ENCODE results near the gene AMBRA1. TPM values are rescaled to one million over a fixed set of nuclear protein-coding genes. Genes with fewer than 3 reads are reported as not detected.

Gene AMBRA1
- total RNA-seq, 1 donor from 2014 or later: 16.8 TPM

- peak; percentile 81 for ATAC-seq
Observed at GRCh38 chr11:46472662-46472994, 121.2 kb downstream of the AMBRA1 start.

DNA sequence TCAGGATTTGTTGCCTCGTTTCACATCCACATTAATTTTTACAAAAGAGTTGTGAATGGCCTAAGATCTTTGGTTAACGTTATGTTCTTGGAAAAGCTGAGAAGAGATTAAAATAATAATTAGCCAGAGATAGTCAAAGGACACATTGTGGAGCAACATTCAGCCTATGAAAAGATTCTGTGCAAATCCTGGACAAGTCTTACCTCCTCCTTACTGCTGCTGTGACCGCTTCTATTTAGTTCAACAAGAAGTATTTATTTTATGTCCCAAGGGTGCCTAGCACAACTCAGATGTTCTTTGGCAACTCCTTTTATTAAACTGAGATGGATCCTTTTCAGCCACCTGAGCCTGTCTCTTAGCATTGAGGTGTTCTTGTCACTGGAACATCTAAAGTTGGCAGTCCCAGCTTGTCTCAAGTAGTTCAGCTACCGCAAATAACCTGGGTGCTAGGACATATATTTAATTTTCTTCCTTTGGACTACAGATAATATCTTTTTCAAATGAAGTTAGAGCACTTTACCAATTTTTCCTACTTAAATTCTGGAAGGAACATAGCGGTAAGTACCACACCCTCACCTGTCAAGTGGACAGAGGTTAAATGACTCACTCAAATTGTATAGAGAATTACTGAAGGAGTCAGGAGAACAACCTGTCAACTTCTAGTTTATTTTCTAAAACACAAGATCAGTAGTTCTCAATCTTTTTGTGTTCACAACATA lies 121.7 kb downstream of the AMBRA1 start:
- ATAC-seq: peak; percentile 37

GRCh38 chr11:46469926-46470325 lies 123.9 kb downstream of the AMBRA1 start:
- ATAC-seq: no peak

- ATAC-seq: no peak
Observed at GRCh38 chr11:46465683-46466082, 128.1 kb downstream of the AMBRA1 start.

- ATAC-seq: no peak
Observed at GRCh38 chr11:46463701-46464421, 130.0 kb downstream of the AMBRA1 start.

DNA sequence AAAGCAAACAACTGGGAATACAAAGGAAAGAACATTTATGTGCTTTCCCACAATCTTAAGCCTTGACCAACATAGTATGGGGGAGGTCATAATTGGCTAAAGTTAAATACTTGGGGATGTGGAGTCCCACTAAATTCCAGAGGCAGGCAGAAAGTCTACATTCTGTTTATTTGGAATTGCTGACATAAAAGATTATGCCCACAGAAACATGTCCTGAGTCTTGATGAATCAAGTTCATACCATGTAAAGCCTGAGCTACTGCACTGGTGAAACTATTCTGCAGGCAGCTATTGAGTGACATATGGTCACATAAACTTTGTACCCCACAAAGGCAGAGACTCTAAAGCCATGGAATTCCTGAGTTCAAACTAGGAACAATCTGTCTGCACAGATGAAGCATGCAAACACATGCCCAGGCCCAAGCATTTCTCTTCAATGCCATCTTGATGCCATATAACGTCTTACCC lies 132.3 kb downstream of the AMBRA1 start:
- ATAC-seq: no peak

DNA sequence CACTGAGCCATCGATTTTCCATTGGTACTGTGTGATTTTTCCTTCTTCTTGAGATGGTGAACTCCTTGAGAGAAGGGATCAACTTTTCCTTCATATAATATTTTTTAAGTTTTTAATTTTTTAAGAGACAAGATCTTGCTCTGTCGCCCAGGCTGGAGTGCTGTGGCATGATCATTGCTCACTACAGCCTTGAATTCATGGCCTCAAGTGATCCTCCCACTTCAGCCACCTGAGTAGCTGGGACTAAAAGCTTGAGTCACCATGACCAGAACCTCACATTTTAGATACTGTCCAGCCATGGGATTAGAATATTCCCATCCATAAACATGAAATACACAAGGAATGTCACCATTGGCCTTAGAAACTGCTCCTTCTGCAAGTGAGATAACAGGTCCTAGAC lies 135.3 kb downstream of the AMBRA1 start:
- no peak for ATAC-seq

- peak; percentile 67 for ATAC-seq
Observed at GRCh38 chr11:46457659-46458424, 136.0 kb downstream of the AMBRA1 start.

- no peak for ATAC-seq
Observed at GRCh38 chr11:46457021-46457420, 136.8 kb downstream of the AMBRA1 start.

DNA sequence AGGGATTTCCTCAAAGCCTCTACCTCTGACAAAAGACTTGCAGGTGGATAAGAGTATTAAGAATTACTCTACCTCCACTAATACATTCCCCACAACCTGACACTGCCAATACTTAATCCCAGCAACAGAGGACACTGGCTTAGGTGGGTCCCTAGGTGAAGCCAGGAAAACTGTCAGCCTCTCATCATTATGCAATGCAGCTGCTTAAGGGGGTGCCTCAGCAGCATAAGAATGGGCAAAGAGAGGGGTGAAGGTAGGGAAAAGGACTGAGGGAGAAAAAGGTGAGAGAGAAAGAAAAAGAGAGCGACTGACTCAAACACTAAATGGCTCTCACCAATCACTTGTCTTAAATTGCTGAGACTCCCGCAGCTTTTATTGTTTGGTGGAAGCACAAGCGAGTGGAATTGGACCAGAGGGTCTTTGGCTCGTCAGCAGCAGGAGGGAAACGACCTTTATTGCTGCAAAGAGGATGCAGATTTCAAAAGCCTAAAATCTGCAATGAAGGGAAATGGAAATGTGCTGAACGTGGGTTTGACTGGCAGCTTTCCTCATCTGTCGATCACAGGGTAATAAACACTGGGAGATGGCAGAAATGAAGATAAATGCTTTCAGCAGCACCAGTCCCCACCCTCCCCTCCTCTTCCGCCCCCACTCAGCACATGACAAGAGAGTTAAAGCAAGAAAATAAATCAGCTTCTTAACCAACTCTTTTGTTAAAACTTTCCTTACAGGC lies 137.4 kb downstream of the AMBRA1 start:
- ATAC-seq: no peak

DNA sequence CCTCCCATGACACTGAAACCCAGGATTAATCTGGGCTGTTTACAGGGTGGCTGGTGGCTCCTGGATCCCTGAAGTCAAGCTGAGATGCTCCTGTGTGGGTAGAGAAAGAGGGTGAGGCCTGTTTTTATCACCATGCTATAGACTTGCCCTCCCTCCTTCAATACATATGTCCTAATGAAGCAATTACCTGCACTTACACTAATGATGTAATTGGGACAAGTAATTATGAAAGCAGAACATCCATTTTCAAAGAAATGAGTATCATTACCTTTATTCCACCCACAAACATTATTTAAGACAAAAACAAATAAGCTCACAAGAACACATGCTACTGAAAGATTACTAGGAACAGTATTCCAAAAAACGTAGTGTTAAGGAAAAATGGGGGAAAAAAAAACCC lies 138.0 kb downstream of the AMBRA1 start:
- no peak for ATAC-seq

DNA sequence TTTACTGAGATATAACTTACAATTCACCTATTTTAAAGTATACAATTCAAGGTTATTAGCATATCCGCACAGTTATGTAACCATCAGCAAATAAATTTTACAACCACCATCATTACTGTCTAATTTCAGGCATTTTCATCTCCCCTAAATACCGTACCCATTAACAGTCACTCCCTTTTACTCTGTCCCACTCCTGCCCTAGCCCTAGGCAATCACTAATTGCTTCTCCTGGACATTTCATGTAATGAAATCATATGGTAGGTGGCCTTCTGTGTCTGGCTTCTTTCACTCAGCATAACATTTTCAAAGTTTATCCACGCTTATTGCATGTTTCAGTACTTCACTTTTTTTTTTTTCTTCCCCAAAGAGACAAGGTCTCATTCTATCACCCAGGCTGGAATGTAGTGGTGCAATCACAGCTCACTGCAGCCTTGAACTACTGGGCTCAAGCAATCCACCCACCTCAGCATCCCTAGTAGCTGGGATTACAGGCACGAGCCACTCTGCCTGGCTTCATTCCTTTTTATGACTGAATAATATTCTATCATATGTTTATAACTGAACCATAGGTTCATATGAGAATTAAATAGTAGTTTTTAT lies 140.8 kb downstream of the AMBRA1 start:
- ATAC-seq: no peak

- ATAC-seq: no peak
Observed at GRCh38 chr11:46451759-46452158, 142.1 kb downstream of the AMBRA1 start.

- ATAC-seq: no peak
Observed at GRCh38 chr11:46450846-46451477, 142.9 kb downstream of the AMBRA1 start.

DNA sequence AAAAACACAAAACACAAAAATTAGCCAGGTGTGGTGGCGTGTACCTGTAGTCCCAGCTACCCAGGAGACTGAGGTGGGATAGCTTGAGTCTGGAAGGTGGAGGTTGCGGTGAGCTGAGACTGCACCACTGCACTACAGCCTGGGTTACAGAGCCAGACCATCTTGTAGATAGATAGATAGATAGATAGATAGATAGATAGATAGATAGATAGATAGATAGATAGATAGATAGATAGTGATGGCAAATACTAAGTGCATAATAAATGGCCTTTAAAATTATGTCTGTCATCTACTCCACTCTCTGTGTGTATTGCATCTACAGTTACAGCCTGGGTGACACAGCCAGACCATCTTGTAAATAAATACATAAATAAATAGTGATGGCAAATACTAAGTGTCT lies 146.3 kb downstream of the AMBRA1 start:
- no peak for ATAC-seq

DNA sequence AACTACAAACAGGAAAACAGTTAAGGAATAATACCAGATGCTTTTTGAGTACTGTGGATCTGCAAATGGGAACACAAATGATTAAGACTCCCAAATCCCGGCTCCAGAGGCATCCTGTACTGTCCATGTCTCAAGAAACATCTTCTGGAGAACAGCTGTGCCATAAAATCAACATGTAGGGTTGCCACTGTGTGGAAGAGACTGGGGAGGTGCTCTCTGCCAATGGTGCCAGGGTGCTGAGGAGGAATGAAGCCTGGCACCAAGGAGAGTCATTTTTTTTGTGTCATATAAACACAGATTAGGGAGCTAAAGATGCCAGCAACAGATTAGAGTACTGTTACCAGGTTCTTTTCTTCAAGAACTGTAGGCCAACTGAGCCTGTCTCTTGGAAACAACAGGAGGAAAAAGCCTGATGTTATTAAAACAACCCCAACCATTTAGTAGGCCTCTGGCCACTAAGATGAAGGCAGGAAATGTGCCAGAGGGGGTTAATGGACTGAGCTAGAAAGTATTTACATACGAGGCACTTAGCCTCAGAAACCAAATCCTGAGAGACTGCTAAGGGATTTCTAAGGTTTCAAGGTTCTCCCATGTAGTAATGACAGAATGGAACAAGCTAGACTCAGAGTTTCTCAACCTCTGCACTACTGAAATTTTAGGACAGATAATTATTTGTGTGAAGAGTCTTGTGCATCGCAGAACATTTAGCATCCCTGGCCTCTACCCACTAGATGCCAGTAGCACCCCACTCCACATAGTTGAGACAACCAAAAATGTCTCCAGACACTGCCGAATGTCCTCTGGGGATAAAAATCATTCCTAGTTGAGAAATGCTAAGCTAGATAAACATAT lies 147.7 kb downstream of the AMBRA1 start:
- no peak for ATAC-seq

DNA sequence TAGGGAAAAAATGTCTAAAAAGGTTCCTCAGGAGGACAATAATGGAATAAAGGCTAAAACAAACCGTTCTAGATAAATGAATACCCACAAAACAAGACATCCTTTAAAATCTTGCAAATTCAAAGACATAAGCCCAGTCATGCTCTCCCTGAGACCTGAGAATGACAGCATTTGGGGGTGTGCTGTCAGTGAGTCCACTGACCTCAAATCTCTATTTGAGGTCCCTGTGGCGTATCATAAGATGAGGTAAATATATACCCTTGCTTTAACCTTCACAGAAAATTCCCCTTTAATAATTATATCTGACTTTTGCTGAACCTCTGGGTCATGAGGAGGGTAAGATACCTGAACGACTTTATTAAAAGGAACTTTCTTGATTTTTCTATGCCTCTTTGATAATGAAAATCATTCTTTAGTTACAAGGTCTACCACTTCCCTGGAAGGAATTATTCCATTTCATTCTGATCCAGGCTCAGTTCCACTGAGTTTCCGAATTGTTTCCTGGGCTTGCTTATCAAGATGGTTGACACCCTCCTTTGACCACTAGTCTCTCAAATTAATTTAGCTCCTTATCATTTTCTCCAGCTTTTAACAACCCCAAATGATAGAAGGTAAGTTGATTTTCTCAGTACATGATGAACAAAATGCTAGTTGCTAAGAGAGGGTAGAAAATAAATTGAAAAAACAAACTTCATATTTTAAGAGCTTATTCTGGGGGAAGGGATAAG lies 148.5 kb downstream of the AMBRA1 start:
- ATAC-seq: no peak

DNA sequence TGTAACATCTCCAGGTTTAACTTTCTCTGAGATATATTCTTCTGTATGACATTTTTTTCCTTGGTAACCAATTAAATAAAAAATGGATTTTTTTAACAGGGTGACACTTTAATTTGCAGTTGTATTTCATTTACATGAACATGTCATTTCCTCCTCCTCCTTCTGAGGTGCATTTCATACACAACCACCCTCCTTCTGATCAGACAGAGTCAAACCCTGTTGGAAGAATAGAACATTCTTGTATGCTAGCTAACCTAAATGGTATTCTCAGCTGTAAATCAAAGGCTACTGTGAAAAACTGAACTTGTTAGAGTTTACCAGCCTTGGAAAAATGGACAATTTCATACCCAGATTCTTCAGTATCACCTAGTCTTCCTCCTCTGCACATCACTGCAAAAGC lies 149.5 kb downstream of the AMBRA1 start:
- no peak for ATAC-seq

GRCh38 chr11:46438211-46438610 lies 155.6 kb downstream of the AMBRA1 start:
- no peak for ATAC-seq

GRCh38 chr11:46437122-46437689 lies 156.6 kb downstream of the AMBRA1 start:
- no peak for ATAC-seq

Measured in esophagus mucosa (tissue), 1 donor.